Measurements from ENCODE around the gene ST7. TPM values are rescaled to one million over a fixed set of nuclear protein-coding genes. Genes with fewer than 3 reads are reported as not detected.

Gene ST7
- total RNA-seq, 4 donors from 2014 or later: 7.2 to 47.9 (median 19.1) TPM

DNA sequence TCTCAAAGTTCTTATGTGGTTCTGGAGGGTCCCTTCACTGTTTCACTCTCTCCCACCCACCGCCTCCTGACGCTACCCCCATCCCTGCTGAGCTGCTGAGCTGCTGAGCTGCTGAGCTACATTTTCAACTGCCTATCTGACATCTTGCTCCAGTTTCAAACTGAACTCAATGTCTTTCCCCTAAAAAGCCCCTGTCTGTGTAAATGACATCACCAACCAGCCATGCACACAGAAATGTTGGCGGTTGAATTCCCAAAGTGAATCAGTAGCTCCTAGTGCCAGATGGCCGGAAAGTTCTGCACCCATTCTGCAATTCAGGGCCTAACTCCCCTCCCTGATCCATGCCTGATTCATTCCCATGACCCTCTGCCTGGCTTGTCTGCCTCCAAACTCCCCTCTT is 298.4 kb downstream of the ST7 start:
- WGBS, 2 donors (ENCODE audit: low coverage in 1 of 2): 78 to 88% methylated on average over 4 of the region's 4 CpGs
- H3K4me3 ChIP-seq: no peak overlapping the region
- no peaks in the 10 kb centered on the region for H3K36me3 ChIP-seq
- TF ChIP-seq POLR2AphosphoS5 (IDR thresholded peaks at IDR 0.05) (no peak), POLR2A (IDR thresholded peaks at IDR 0.05) (no peak), EP300 (IDR thresholded peaks at IDR 0.05; ENCODE audit: low read depth) (no peak)
- TF ChIP-seq, protein P1, sequence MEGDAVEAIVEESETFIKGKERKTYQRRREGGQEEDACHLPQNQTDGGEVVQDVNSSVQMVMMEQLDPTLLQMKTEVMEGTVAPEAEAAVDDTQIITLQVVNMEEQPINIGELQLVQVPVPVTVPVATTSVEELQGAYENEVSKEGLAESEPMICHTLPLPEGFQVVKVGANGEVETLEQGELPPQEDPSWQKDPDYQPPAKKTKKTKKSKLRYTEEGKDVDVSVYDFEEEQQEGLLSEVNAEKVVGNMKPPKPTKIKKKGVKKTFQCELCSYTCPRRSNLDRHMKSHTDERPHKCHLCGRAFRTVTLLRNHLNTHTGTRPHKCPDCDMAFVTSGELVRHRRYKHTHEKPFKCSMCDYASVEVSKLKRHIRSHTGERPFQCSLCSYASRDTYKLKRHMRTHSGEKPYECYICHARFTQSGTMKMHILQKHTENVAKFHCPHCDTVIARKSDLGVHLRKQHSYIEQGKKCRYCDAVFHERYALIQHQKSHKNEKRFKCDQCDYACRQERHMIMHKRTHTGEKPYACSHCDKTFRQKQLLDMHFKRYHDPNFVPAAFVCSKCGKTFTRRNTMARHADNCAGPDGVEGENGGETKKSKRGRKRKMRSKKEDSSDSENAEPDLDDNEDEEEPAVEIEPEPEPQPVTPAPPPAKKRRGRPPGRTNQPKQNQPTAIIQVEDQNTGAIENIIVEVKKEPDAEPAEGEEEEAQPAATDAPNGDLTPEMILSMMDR (IDR thresholded peaks at IDR 0.05): no peak
- H3K9me3 ChIP-seq: no peaks in the 10 kb centered on the region
- in situ Hi-C loops (cut with MboI; ENCODE audit: low pct_ligation_motif_present in 1 of 4, low pct_unique_long_range_greater_than_20kb in 1 of 4, low sequenced_read_pairs in 3 of 4): no loop called here
- no peaks in the 10 kb centered on the region for H3K27me3 ChIP-seq
- no peak overlapping the region for H3K27ac ChIP-seq
- DNase-seq: no peak
- no peaks in the 10 kb centered on the region for H3K4me1 ChIP-seq
- intact Hi-C loops (cut with DNase I; ENCODE audit: low total_unique reads): no loop called here

DNA sequence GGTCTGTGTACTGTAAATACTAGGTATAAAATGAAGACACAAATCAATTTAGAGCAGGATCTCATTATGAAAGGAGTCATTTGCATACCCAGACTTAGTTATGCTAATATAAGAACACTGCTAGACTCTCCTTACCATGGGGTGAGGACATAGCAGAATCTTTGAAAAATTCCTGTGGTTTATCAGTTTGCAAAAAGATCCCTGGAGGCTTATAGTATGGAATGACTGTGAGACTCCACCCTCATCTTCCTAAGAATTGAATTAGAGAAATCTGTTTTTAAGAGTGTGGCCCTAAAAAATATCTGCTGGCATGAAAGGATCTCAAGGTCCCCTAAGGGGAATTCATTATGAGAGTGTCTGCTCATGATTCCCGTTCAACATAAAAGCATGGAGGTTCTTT is 306.3 kb downstream of the ST7 start:
- H3K9me3 ChIP-seq: no peaks in the 10 kb centered on the region
- no peak for DNase-seq
- 31 to 60% methylated on average over 1 of the region's 1 CpG for WGBS, 2 donors (ENCODE audit: low coverage in 1 of 2)
- H3K4me1 ChIP-seq: no peaks in the 10 kb centered on the region
- TF ChIP-seq POLR2AphosphoS5 (IDR thresholded peaks at IDR 0.05) (no peak), EP300 (IDR thresholded peaks at IDR 0.05; ENCODE audit: low read depth) (no peak), POLR2A (IDR thresholded peaks at IDR 0.05) (no peak)
- TF ChIP-seq, protein P1 (IDR thresholded peaks at IDR 0.05): no peak
- no peaks in the 10 kb centered on the region for H3K36me3 ChIP-seq
- peaks cover 3% of the 10 kb centered on the region for H3K27me3 ChIP-seq
- in situ Hi-C loops (cut with MboI; ENCODE audit: low pct_ligation_motif_present in 1 of 4, low pct_unique_long_range_greater_than_20kb in 1 of 4, low sequenced_read_pairs in 3 of 4): no loop called here
- intact Hi-C loops (cut with DNase I; ENCODE audit: low total_unique reads): no loop called here
- no peak overlapping the region for H3K27ac ChIP-seq
- H3K4me3 ChIP-seq: no peak overlapping the region

DNA sequence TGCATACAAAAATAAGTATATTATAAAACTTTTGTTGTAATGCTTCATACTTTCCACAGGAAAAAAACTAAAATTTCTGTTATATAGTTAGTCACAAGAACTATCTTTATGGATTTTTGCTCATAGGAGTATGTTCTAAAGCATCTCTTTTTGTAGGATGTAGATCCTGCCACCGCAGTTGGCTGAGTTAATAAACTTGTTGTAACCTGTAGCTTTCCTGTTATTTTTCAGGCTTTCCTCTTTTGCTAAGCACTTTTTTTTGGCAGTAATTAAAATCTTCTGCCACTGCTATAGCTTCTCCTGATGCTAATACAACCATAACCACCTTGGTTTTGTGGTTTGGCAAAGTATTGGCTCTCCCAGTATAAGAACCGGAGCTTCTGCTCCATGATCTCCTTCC is 309.2 kb downstream of the ST7 start:
- TF ChIP-seq POLR2A (IDR thresholded peaks at IDR 0.05) (no peak), EP300 (IDR thresholded peaks at IDR 0.05; ENCODE audit: low read depth) (no peak), POLR2AphosphoS5 (IDR thresholded peaks at IDR 0.05) (no peak)
- TF ChIP-seq, protein P1 (IDR thresholded peaks at IDR 0.05): no peak
- peaks cover 3% of the 10 kb centered on the region for H3K27me3 ChIP-seq
- no peak for DNase-seq
- H3K27ac ChIP-seq: no peak overlapping the region
- no peak overlapping the region for H3K4me3 ChIP-seq
- intact Hi-C loops (cut with DNase I; ENCODE audit: low total_unique reads): no loop called here
- H3K36me3 ChIP-seq: no peaks in the 10 kb centered on the region
- H3K9me3 ChIP-seq: no peaks in the 10 kb centered on the region
- H3K4me1 ChIP-seq: no peaks in the 10 kb centered on the region
- WGBS, 2 donors (ENCODE audit: low coverage in 1 of 2): 70 to 91% methylated on average over 1 to 2 of the region's 2 CpGs
- in situ Hi-C loops (cut with MboI; ENCODE audit: low pct_ligation_motif_present in 1 of 4, low pct_unique_long_range_greater_than_20kb in 1 of 4, low sequenced_read_pairs in 3 of 4): no loop called here

DNA sequence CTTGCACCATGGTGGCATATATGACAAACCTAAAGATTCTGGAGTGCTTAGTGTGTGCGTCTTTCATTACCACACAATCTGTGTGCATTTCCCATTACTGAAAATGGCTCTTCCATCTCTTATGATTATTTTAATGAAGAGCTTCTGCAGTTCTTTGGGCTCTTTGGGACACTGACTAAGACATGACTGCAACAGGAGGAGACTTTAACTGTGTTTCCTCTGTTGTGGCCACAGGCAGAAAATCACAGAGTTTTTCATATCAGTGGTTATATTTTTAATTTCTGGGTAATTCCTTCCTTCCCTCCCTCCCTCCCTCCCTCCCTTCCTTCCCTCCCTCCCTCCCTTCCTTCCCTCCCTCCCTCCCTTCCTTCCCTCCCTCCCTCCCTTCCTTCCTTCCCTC is 311.4 kb downstream of the ST7 start:
- Histone ChIP-seq H3K36me3 (no peaks in the 10 kb centered on the region), H3K27me3 (peaks cover 3% of the 10 kb centered on the region), H3K4me1 (no peaks in the 10 kb centered on the region), H3K27ac (no peak overlapping the region), H3K4me3 (no peak overlapping the region), H3K9me3 (no peaks in the 10 kb centered on the region)
- TF ChIP-seq EP300 (IDR thresholded peaks at IDR 0.05; ENCODE audit: low read depth): no peak
- TF ChIP-seq, protein P1 (IDR thresholded peaks at IDR 0.05): no peak
- TF ChIP-seq POLR2AphosphoS5 (IDR thresholded peaks at IDR 0.05): no peak
- TF ChIP-seq POLR2A (IDR thresholded peaks at IDR 0.05): no peak
- intact Hi-C loops (cut with DNase I; ENCODE audit: low total_unique reads) (no loop called here), in situ Hi-C loops (cut with MboI; ENCODE audit: low pct_ligation_motif_present in 1 of 4, low pct_unique_long_range_greater_than_20kb in 1 of 4, low sequenced_read_pairs in 3 of 4) (no loop called here)
- no peak for DNase-seq
- WGBS, 2 donors (ENCODE audit: low coverage in 1 of 2): 0 to 57% methylated on average over 1 of the region's 1 CpG

Data from transverse colon (tissue), 4 donors.